Effector memory CD8-positive, alpha-beta T cell (primary cell): Measurements from ENCODE around the gene CALY.
A peak's percentile ranks its signal among the peaks of the same experiment; 100 is the strongest.

ENCODE experiments used
- ATAC-seq: fragments of 150-1000 bp; cut with Tn5 transposase; replicated peaks from 2 replicates; pipeline ENCODE4 v1.10.0; 2021; ENCODE audit warnings: mild to moderate bottlenecking, moderate library complexity
- DNase-seq, 3 experiments: peaks; one replicate each; pipeline ENCODE4 v3.0.0; 2021
- H3K27ac Mint-ChIP-seq, 2 donors: one replicate each; pipeline ENCODE4 v1.8.0; 2022; ENCODE audit warnings: mild to moderate bottlenecking in 2 of 2, mixed read lengths in 2 of 2, moderate library complexity in 2 of 2
- H3K27me3 Mint-ChIP-seq, 2 donors: one replicate each; pipeline ENCODE4 v1.8.0; 2022; ENCODE audit warnings: mixed read lengths in 2 of 2
- H3K36me3 Mint-ChIP-seq: one replicate; pipeline ENCODE4 v1.8.0; 2022; ENCODE audit warnings: mild to moderate bottlenecking, moderate library complexity, mixed read lengths; ENCODE audit not compliant: insufficient read depth
- H3K4me1 Mint-ChIP-seq, 2 donors: one replicate each; pipeline ENCODE4 v1.8.0; 2022; ENCODE audit warnings: low read depth in 2 of 2, mixed read lengths in 2 of 2
- H3K4me3 Mint-ChIP-seq, 2 donors: one replicate each; pipeline ENCODE4 v1.8.0; 2022; ENCODE audit warnings: mild to moderate bottlenecking in 2 of 2, mixed read lengths in 2 of 2, moderate library complexity in 2 of 2
- H3K9me3 Mint-ChIP-seq, 2 donors: one replicate each; pipeline ENCODE4 v1.8.0; 2022; ENCODE audit warnings: mixed read lengths in 2 of 2

CALY gene

DNA sequence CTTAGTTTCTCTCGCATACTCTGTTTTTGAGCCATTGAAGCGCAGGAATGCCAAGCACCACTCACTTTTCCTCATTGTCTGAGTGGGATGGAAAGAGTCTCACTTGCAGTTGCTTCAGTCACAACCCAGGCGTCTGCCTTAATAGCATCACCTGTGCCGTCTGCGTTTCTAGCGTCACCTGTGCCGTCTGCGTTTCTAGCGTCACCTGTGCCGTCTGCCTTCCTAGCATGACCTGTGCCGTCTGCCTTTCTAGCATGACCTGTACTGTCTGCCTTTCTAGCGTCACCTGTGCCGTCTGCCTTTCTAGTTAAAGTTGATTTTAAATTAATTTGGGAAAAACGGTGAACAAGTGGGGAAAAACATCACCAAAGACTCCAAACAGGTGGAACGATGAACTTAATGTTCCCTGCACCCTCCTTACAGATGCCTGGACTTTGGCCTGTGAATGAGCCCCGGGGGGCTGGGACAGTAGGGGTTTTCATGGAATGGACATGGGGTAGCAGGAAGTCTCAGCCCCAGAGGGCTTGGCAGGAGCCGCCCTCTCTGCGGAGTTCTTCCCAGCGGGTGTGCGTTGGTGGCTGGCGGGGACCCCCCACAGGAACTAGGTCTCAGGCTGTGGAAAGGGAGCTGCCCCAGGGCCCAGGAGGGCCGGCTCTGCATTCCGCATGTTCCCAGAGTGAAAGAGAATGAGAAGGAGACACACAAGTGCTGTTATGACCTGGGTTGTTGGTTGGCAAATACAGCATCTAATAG is 24.5 kb downstream of the CALY start:
- no peak overlapping the region for H3K4me3 Mint-ChIP-seq
- DNase-seq (no peak), ATAC-seq (no peak)
- no peak overlapping the region for H3K27ac Mint-ChIP-seq
- peaks cover 10 to 16% of the 10 kb centered on the region in 2 donors for H3K4me1 Mint-ChIP-seq
- no peaks in the 10 kb centered on the region for H3K9me3 Mint-ChIP-seq
- H3K36me3 Mint-ChIP-seq = peaks cover 38% of the 10 kb centered on the region
- no peaks in the 10 kb centered on the region for H3K27me3 Mint-ChIP-seq

DNA sequence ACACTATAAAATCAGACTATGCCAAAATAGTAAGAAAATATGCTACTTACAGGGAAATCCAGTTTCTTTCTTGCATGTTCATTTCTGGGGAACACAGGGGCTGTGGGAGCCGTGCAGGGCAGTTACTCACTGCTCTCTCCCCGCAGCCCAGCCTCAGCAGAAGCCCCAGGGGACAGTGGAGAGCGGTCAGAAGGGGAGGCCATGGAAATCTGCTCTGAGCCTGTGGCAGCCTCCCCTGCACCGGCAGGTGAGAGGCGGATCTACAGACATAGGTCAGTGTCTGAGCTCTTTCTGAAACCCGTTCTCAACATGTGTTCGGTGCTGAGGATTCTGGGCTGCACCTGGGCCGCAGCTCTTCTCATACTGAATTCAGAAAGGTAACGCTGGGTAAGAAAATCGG is 25.1 kb downstream of the CALY start:
- H3K4me1 Mint-ChIP-seq = peaks cover 15 to 19% of the 10 kb centered on the region in 2 donors
- no peak overlapping the region for H3K4me3 Mint-ChIP-seq
- no peak overlapping the region for H3K27ac Mint-ChIP-seq
- ATAC-seq (no peak), DNase-seq (no peak)
- H3K36me3 Mint-ChIP-seq = peaks cover 40% of the 10 kb centered on the region
- no peaks in the 10 kb centered on the region for H3K9me3 Mint-ChIP-seq
- no peaks in the 10 kb centered on the region for H3K27me3 Mint-ChIP-seq

DNA sequence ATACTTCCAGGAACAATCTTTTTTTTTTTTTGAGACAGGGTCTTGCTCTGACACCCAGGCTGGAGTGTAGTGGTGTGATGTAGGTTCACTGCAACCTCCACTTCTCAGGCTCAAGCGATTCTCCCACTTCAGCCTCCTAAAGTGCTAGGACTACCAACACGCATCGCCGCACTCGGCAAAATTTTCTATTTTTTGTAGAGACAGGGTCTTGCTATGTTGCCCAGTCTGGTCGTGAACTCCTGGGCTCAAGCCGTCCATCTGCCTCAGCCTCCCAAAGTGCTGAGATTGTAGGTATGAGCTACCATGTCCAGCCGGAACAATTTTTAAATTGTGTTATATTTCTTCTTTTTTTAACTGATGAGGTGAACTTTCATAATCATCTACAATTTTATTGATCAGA is 25.9 kb downstream of the CALY start:
- DNase-seq (no peak), ATAC-seq (no peak)
- Mint-ChIP-seq H3K27me3 (no peaks in the 10 kb centered on the region), H3K4me1 (peaks cover 16 to 19% of the 10 kb centered on the region in 2 donors), H3K9me3 (no peaks in the 10 kb centered on the region), H3K36me3 (peaks cover 44% of the 10 kb centered on the region), H3K4me3 (peak overlapping the region in 1 of 2 donors; percentile 29), H3K27ac (no peak overlapping the region)

DNA sequence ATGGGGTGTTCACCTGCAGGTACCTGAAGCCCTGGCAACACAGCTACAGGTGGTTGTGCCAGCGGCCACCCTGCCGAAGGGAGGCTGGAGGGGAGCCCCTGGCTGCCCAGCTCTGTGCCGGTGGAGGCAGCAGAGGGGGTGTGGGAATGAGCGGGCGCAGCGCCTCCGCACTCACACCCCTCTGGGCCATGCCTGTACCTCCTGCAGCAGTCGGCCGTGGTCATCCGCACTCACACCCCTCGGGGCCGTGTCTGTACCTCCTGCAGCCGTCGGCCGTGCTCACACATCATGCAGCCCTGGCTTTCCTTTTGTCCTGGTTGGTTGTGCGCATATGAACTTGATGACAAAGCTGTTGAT is 26.3 kb downstream of the CALY start:
- H3K4me3 Mint-ChIP-seq = no peak overlapping the region
- H3K27me3 Mint-ChIP-seq = no peaks in the 10 kb centered on the region
- H3K4me1 Mint-ChIP-seq = peaks cover 20 to 23% of the 10 kb centered on the region in 2 donors
- peaks cover 48% of the 10 kb centered on the region for H3K36me3 Mint-ChIP-seq
- ATAC-seq = no peak
- H3K9me3 Mint-ChIP-seq = no peaks in the 10 kb centered on the region
- no peak for DNase-seq
- H3K27ac Mint-ChIP-seq = no peak overlapping the region

DNA sequence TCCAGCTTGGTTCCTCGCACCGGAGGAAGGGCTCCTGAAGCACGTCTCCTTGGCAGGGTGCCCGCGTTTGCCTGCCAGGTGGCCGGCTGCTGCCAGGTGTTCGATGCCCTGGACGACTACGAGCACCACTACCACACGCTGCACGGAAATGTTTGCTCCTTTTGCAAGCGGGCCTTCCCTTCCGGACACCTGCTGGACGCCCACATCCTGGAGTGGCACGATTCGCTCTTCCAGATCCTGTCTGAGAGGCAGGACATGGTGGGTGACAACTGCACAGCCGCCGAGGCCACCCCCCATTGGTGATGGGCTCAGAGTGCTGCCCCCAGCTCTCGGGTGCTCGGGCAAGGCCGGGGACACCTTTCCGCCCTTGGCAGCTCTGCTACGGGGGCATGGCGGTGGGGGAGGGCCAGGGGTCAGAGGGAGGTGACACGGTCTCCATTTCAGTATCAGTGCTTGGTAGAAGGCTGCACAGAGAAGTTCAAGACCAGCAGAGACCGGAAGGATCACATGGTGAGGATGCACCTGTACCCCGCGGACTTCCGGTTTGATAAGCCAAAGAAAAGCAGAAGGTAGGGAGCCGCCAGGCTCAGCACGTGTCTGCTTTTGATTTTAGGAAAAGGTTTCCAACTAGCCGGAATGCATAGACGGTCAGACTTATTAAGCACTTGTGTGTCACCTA is 26.8 kb downstream of the CALY start:
- Mint-ChIP-seq H3K27ac (peak overlapping the region; percentile 78 to 99), H3K9me3 (no peaks in the 10 kb centered on the region), H3K27me3 (no peaks in the 10 kb centered on the region), H3K4me3 (peak overlapping the region; percentile 69 to 98), H3K36me3 (peaks cover 51% of the 10 kb centered on the region), H3K4me1 (peaks cover 23 to 28% of the 10 kb centered on the region in 2 donors)
- no peak for DNase-seq
- ATAC-seq = no peak

DNA sequence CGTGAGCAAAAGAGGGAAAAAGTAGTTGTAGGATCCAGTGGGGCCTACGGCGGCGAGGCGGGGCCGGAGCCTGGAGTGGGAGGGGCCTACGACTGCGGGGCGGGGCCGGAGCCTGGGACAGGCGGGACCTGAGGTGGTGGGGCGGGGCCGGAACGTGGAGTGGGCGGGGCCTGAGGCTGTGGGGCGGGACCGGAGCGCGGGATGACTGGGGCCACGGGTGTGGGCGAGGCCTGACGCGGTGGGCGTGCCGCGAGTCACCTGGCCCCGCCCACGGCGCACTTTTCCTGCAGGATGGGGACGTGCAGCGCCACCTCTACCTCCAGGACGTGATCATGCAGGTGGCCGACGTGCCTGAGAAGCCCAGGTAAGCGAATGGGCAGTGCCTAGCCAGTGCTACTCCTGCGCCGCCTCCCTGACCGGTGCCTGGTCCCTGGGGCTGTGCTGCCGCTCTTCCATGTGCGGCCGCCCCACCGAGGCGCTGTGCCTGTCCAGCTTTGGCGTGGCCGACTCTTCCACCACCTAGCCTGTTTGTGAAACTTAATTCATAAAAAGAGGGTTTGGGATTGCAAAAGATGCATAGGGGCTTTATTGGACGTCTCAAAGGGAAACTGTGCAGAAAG is 27.5 kb downstream of the CALY start:
- DNase-seq = peak; percentile 90 to 95 (median 93)
- peak overlapping the region; percentile 78 to 99 for H3K27ac Mint-ChIP-seq
- peaks cover 23 to 25% of the 10 kb centered on the region in 2 donors for H3K4me1 Mint-ChIP-seq
- H3K27me3 Mint-ChIP-seq = no peaks in the 10 kb centered on the region
- peak; percentile 70 for ATAC-seq
- no peaks in the 10 kb centered on the region for H3K9me3 Mint-ChIP-seq
- peaks cover 51% of the 10 kb centered on the region for H3K36me3 Mint-ChIP-seq
- peak overlapping the region; percentile 69 to 98 for H3K4me3 Mint-ChIP-seq

DNA sequence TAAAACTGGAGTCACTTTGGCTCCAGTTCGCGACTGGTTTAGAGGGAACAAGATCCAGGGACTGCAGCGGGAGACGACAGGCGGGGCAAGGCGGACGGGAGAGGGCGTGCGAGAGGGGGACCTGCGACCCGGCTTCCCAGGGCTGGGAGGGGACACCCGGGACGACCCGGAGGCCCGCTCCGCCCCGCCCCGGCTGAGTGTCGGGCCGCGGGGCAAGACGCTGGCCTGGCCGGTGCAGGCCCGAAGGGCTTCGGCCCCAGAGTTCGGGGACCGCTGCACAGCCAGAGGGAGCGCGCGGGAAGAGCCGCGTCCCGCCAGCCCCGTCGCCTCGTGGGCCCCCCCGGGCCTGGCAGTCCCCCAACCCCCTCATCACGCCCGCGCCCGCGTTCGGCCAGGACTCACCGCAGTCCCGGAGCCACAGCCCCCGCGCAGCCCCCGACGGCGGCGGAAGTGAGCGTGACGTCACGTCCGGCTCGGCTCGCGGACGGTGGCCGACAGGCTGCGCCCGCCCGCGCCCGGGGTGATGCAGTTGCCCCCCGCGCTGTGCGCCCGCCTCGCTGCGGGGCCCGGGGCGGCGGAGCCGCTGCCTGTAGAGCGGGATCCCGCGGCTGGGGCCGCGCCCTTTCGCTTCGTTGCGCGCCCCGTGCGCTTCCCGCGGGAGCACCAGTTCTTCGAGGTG is 28.1 kb downstream of the CALY start, which contains the start of the genes TUBGCP2 and ZNF511:
Gene TUBGCP2, minus strand, starts transcription at position 452 of the 679 bp plus-strand sequence. CDS start 5,931 bp downstream, outside the sequence.
Gene ZNF511, plus strand, starts transcription at position 494 of the 679 bp plus-strand sequence. Its CDS starts 30 bp downstream, at position 524.
- Mint-ChIP-seq H3K9me3 (no peaks in the 10 kb centered on the region), H3K4me3 (peak within 1 kb of the TSS; percentile 95 to 98), H3K4me1 (peaks cover 24 to 30% of the 10 kb centered on the region in 2 donors), H3K27ac (peak within 1 kb of the TSS; percentile 99), H3K27me3 (no peaks in the 10 kb centered on the region), H3K36me3 (peaks cover 51% of the 10 kb centered on the region)
- DNase-seq (peak; percentile 90 to 94 (median 93)), ATAC-seq (peak; percentile 72)

DNA sequence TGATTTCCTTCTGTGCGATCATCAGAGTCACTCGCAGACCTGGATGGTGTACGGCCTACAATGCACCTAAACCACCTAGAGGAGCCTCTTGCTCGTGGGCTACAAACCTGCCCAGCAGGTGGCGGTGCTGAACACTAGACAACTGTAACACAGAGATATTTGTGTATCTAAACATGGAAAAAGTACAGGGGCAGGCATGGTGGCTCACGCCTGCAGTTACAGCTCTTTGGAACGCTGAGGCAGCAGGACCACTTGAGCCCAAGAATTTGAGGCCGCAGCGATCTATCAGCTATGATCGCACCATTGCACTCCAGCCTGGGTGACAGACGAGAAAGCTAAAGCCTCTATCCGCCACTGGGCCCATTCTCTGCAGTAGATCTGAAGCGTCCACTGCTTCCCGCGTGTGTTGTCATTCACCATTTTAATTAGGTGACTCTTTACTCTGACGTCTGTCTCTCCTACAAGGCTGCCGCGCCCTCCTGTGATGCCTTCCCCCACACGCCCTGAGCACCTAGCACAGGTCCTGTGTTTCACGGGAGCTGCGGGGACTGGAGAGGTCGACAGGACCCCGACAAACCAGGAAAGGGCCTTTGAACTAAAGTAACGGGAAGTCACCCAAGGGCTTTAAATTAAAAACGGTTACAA is 28.8 kb downstream of the CALY start:
- peak overlapping the region; percentile 99 for H3K27ac Mint-ChIP-seq
- peak; percentile 83 to 86 (median 86) for DNase-seq
- H3K27me3 Mint-ChIP-seq = no peaks in the 10 kb centered on the region
- ATAC-seq = peak; percentile 61
- no peaks in the 10 kb centered on the region for H3K9me3 Mint-ChIP-seq
- H3K4me3 Mint-ChIP-seq = peak overlapping the region; percentile 95 to 98
- peaks cover 26 to 31% of the 10 kb centered on the region in 2 donors for H3K4me1 Mint-ChIP-seq
- peaks cover 51% of the 10 kb centered on the region for H3K36me3 Mint-ChIP-seq

DNA sequence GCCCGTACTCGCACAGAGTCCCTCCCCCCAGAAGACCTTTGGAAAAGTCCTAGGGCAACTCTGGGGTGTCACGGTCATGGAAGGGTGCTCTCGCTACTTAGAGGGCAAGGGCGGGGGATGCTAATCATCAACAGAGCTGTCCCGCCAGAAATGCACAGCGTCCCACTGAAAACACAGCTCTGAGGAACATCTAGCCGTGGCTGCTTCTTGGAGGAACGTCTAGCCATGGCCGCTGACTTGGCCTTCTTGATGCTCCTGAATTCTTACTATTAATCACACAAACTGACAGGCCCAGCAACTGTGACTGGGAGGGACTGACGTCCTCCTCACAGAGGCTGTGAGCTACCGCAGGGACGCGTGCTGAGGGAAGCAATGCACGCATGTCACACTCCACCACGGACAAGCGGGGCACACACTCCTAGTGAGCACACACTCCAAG is 29.7 kb downstream of the CALY start:
- Mint-ChIP-seq H3K9me3 (no peaks in the 10 kb centered on the region), H3K36me3 (peaks cover 54% of the 10 kb centered on the region), H3K4me1 (peaks cover 31% of the 10 kb centered on the region in 2 donors), H3K27ac (peak overlapping the region; percentile 99), H3K27me3 (no peaks in the 10 kb centered on the region), H3K4me3 (peak overlapping the region; percentile 95 to 98)
- ATAC-seq (no peak), DNase-seq (no peak)

DNA sequence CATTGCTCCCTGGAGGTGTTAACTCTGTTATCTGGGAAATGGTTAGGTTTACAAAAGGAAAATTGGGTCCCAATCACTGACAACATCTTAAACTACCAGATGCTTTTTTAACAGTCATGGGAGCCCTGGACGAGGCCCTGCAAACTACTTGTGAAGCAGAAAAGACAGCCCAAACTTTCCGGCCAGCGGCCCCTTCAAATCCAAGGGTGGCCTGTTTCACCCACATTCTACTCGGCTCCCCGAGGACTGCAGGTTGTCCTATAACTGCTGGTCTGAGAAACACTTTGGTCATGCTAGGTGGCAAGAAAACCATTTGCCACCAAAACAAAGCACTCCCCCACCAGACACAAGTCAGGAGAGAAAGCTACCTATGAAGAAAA is 30.6 kb downstream of the CALY start:
- peak overlapping the region in 1 of 2 donors; percentile 99 for H3K27ac Mint-ChIP-seq
- H3K4me1 Mint-ChIP-seq = peaks cover 31% of the 10 kb centered on the region in 2 donors
- no peaks in the 10 kb centered on the region for H3K27me3 Mint-ChIP-seq
- no peaks in the 10 kb centered on the region for H3K9me3 Mint-ChIP-seq
- H3K4me3 Mint-ChIP-seq = no peak overlapping the region
- DNase-seq (no peak), ATAC-seq (no peak)
- peaks cover 55% of the 10 kb centered on the region for H3K36me3 Mint-ChIP-seq

DNA sequence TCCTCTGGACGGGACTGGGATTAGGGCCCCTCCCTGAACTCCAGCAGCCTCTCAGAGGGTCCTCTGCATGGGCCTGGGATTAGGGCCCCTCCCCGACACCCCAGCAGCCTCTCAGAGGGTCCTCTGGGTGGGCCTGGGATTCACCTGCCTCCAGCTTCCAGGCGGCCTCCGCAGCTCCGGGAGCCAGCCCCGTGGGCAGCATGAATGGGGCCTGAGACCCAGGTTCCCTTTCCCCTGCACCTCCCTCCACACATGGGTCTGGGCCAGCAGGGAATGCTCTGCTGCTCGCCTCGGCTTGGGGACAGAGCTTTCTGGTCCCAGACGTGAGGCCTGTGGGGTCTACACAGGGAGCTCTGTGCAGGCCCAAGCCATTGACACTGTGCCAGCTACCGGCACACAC is 33.5 kb downstream of the CALY start:
- Mint-ChIP-seq H3K9me3 (no peaks in the 10 kb centered on the region), H3K27me3 (no peaks in the 10 kb centered on the region), H3K27ac (peak overlapping the region in 1 of 2 donors; percentile 66), H3K4me3 (no peak overlapping the region), H3K4me1 (peaks cover 30% of the 10 kb centered on the region in 2 donors), H3K36me3 (peaks cover 51% of the 10 kb centered on the region)
- no peak for ATAC-seq
- DNase-seq = no peak

DNA sequence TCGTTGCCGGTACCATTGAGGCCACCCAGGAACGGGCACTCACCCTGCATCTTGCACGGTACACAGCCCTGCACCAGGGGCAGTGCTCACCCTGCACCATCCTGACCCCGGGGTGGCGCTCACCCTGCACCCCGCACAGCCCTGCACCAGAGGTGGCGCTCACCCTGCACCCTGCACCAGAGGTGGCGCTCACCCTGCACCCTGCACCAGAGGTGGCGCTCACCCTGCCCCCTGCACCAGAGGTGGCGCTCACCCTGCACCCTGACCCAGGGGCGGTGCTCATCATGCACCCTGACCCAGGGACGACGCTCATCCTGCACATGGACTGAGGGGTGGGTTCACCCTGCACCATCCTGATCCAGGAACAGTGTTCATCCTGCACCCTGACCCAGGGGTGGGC is 34.5 kb downstream of the CALY start:
- Mint-ChIP-seq H3K27me3 (no peaks in the 10 kb centered on the region), H3K36me3 (peaks cover 53% of the 10 kb centered on the region), H3K4me3 (no peak overlapping the region), H3K27ac (no peak overlapping the region), H3K9me3 (no peaks in the 10 kb centered on the region), H3K4me1 (peaks cover 21 to 24% of the 10 kb centered on the region in 2 donors)
- DNase-seq (no peak), ATAC-seq (no peak)

DNA sequence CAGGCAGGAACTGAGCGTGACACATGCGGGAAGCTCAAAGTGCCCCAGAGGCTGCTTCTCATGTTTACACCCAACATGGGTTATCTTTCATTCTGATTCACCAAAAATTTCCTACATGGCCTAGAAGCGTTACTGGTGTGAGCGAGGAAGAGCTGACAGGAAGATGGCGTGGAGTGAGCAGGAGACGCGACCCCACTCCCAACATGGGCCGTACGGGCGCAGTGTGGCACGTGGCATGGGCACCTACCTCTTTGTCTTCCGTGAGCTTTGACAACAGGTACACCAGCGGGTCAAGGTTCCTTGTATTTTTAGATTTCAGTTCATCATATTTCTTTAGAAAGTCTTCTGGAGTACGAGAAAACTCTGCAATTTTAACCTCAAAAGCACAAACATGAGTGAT is 37.0 kb downstream of the CALY start:
- peaks cover 57% of the 10 kb centered on the region for H3K36me3 Mint-ChIP-seq
- H3K27ac Mint-ChIP-seq = no peak overlapping the region
- H3K27me3 Mint-ChIP-seq = no peaks in the 10 kb centered on the region
- no peak overlapping the region for H3K4me3 Mint-ChIP-seq
- DNase-seq (no peak), ATAC-seq (no peak)
- H3K9me3 Mint-ChIP-seq = no peaks in the 10 kb centered on the region
- peaks cover 8 to 12% of the 10 kb centered on the region in 2 donors for H3K4me1 Mint-ChIP-seq
